GDM1 (cell line): Measurements from ENCODE around the gene SNED1.

Experiments
- DNase-seq: peaks from one replicate; lab custom pipeline; 2025; lab: John Stamatoyannopoulos, UW

Gene SNED1

DNA sequence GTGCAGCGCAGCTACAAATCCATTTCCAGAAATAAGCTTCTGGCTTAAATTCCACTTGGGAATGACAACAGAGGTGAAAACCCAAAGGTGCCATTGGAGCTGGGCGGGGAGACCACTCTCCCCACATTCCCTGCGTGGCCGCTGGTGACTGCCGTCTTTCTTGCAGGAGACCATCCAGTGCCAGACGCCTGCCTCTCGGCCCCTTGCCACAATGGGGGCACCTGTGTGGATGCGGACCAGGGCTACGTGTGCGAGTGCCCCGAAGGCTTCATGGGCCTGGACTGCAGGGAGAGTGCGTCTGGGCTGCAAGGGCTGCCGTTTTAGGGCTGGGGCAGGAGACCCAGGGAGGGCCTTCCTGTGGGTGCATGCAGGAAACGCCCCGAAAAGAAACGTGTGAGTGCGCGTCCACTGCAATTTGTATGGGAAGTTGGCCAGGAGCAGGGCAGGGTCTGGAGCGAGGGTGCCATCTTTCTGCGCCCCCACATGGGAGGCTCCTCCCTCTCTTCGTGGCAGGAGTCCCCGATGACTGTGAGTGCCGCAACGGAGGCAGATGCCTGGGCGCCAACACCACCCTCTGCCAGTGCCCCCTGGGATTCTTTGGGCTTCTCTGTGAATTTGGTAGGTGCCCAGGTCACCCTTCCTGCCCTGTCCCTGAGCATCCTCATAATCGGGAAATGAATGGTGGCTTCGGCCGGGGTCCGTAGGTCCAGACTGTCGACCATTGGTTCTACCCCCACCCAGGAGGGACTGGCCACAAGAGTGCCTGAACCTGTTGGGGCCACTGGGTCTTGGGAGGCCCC is 49.9 kb downstream of the SNED1 start:
- DNase-seq: no peak

DNA sequence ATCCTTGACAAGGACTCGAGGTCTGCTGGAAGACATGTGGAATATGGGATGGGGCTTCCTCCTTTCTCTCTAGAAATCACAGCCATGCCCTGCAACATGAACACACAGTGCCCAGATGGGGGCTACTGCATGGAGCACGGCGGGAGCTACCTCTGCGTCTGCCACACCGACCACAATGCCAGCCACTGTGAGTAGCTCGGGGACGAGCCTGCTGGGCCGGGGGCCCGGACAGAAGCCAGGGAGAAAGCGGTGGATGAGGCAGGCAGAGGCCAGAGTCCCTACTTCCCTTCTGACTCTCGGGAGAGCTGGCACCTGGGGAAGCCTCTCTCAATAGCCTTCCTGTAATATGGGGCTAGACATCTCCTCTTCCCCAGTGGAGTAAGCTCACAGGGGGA is 50.5 kb downstream of the SNED1 start:
- no peak for DNase-seq

GRCh38 chr2:241049739-241050623 is 51.6 kb downstream of the SNED1 start:
- DNase-seq: no peak

- no peak for DNase-seq
Measured at GRCh38 chr2:241050624-241051577, 52.5 kb downstream of the SNED1 start.

DNA sequence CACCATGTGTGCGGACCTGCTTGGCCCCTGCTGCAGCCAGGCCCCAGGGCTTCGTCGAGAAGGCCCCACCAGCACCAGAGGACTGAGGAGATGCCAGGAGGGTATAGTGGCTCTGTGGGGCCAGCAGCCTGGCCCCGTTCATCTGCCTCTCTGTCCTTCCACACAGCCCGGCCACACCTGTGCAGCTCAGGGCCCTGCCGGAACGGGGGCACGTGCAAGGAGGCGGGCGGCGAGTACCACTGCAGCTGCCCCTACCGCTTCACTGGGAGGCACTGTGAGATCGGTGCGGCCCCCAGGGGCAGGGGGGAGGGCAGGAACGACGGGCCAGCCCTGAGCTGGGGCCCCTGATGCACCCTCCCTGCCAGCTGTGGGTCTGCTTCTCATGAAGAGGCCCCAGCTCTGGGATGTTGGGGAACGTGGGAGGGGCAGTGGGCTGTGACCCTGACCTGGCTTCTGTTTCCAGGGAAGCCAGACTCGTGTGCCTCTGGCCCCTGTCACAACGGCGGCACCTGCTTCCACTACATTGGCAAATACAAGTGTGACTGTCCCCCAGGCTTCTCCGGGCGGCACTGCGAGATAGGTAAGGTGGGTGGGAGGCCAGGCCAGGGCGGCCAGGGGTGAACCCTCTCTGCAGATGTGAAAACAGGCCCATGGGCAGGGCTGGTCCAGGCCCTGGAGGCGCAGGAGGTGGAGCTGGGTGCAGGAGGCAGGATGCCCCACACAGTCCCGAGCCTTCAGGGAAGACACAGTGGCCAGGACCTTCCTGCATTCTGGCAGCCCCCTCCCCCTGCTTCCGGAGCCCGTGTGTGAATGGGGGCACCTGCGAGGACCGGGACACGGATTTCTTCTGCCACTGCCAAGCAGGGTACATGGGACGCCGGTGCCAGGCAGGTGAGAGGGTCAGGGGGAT is 53.4 kb downstream of the SNED1 start:
- no peak for DNase-seq

- DNase-seq: no peak
Measured at GRCh38 chr2:241052677-241053360, 54.4 kb downstream of the SNED1 start.

- DNase-seq: no peak
Measured at GRCh38 chr2:241053576-241054251, 55.3 kb downstream of the SNED1 start.

DNA sequence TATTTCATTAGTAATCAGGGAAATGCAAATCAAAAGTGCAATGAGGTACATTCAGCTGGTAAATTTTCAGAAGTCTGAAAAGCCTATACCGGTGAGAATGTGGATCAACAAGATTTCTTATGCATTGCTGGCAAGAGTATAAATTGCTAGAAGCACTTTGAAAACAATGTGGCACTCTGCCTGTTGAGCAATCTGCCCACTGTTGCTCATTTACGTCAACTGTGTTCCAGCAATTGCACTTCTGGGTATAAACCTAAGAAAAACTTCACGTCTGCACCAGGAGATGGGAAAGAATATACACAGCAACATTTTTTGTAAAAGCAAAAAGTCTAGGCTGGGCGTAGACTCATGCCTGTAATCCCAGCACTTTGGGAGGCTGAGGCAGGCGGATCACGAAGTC is 62.9 kb downstream of the SNED1 start:
- no peak for DNase-seq

DNA sequence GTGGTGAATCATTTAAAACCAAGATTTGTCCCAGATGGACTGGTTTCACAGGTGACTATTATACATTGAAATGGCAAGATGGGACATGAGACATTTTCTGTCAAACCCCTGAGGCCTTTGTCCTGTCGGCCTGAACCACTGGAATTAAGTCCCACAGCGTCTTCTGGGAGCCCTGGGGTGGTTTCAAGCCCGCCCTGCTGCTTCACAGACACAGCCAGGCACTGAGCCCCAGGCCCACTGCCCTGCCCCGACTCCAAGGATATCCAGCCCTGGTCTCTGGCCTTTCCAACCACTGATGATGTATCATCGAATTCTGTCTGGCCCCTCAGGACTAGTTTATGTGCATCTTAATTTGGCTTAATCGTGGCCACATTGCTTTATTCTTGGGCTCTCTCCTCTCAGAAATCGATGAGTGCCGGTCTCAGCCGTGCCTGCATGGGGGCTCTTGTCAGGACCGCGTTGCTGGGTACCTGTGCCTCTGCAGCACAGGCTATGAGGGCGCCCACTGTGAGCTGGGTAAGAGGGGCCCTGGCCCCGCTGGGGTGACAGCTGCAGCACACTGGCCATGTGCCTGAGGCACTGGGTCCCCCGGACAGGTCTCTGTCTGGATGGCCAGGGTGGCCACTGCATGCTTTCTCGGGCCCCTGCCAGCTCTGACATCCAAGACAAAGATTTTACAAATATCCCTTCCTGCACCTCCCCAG is 64.1 kb downstream of the SNED1 start:
- no peak for DNase-seq

DNA sequence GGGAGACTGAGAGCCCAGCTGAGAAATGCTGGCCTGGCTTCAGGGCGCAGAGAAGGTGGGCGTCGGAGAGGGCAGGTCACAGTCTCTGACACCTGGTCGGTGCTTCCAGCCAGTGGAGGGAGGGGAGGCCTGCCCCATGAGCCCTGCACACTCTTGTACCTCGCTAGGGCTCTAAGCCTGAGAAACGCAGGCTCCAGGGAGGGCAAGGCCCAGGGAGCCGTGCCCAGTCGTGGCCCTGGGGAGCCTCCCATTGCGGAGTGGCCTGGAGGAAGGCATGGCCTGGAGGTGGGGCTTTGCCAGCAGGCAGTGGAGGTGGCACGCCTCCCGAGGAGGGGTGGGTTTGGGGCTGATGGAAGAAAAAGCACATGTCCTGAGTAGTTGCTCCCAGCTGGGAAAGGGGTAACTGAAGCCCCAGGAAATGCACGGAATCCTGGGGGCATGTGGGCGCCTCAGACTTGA is 64.7 kb downstream of the SNED1 start:
- no peak for DNase-seq

GRCh38 chr2:241063587-241063986 is 65.2 kb downstream of the SNED1 start:
- DNase-seq: no peak

DNA sequence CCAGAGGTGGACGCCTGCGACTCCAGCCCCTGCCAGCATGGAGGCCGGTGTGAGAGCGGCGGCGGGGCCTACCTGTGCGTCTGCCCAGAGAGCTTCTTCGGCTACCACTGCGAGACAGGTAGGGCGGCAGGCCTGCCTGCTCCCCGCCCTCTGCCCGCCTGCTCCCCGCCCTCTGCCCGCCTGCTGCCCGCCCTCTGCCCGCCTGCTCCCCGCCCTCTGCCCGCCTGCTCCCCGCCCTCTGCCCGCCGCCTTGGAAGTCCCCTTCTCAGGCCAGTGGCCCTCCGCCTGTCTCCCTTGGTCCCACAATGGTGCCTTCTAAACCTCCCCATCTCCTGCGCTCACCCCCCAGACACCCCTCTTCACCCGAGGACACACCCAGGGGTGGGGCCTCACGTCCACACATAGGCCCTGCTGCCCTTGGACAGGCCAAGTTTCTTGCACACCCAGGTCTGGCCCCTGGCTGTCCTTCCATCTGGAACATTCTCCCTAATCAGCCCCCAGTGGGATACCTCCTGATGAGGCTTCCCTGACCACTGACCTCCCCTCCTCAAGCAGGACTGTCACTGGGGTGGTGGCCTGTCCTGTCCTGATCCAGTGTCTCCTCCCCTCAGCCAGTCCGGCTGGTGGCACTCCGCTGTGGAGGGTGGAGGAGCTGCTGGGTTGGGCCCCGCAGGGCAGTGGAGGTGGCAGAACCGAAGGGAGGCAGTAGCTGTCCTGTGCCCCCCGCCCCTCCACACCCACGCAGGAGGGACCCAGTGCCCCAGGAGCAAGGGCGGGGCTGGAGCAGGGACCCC is 65.8 kb downstream of the SNED1 start:
- no peak for DNase-seq

DNA sequence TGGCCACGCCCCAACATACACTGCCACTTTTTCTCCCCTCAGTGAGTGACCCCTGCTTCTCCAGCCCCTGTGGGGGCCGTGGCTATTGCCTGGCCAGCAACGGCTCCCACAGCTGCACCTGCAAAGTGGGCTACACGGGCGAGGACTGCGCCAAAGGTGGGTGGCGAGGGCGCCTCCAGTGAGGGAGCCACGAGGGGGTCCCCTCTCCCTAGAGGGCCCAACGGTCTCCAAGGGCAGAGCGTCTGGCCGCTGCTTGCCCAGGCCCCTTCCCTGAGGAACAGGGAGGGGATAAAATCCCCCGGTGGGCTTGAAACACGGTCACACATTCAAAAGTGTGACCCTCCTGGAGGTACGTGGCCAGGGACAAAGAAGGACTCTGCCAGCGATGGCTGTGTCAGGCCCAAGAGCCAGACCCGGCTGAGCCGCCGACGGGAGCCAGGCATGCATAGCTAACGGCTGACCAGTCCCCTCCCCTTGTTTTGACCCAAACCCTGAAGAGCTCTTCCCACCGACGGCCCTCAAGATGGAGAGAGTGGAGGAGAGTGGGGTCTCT is 66.5 kb downstream of the SNED1 start:
- DNase-seq: no peak

DNA sequence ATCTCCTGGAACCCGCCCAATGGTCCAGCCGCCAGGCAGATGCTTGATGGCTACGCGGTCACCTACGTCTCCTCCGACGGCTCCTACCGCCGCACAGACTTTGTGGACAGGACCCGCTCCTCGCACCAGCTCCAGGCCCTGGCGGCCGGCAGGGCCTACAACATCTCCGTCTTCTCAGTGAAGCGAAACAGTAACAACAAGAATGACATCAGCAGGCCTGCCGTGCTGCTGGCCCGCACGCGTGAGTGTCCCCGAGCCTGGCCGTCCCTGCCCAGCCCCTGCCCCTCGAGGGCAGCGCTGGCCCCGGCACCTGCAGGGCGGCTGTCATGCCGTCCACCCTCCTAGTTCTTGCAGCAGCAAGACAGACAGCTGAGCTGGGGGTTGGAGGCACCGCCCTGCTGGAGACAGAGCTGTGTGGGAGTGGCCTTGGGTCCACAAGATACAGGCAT is 67.0 kb downstream of the SNED1 start:
- no peak for DNase-seq

GRCh38 chr2:241066171-241066892 is 67.9 kb downstream of the SNED1 start:
- DNase-seq: no peak

DNA sequence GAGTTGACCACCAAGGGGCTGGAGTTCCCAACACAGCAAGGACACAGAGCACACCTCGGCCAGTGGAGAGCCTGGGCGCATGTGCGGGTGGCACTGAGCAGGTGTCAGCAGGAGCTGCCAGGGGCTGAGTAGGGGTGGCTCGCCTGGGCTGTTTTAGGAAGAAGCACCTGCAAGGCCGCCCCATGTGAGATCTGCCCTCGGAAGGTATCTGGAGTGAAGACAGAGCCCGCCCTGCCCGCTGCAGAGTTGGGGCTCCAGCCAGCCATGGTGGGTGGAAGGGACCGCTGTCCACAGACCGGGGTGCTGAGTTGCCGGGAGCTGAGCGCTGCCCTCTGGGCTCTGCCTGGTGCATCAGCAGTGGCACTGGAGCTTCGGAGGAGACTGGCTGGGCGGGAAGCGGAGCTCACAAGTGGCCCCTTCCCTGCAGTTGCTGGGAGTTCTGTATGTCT is 68.5 kb downstream of the SNED1 start:
- no peak for DNase-seq

GRCh38 chr2:241067501-241068135 is 69.2 kb downstream of the SNED1 start:
- no peak for DNase-seq
